Measurements from ENCODE around the gene BCDIN3D. TPM values are rescaled to one million over a fixed set of nuclear protein-coding genes. Genes with fewer than 3 reads are reported as not detected.

BCDIN3D gene
- polyA plus RNA-seq, 1 of the 3 experiments (the other 2 are of a cell fraction): 2.3 TPM

- H3K4me1 ChIP-seq (ENCODE audit: control insufficient read depth in 1 of 2, insufficient read depth in 2 of 2, low read depth in 1 of 2, low read length in 1 of 2): peaks cover 11 to 29% of the 10 kb centered on the region in 2 experiments
- H3K9ac ChIP-seq: no peak overlapping the region
- no peaks in the 10 kb centered on the region for H3K36me3 ChIP-seq (replicated peaks in 1 of 2; ENCODE audit: control insufficient read depth in 1 of 2, insufficient read depth in 2 of 2, low read length in 1 of 2)
- H3K9me2 ChIP-seq: no peaks in the 10 kb centered on the region
- no peaks in the 10 kb centered on the region for H3K79me2 ChIP-seq (ENCODE audit: insufficient read depth)
- no peak overlapping the region for H2AFZ ChIP-seq (ENCODE audit: low read depth)
- ChIA-PET CTCF (interaction anchor here (0.7 to 1.6 kb wide), 2 partner anchors 10 to 106 kb away, joined by 3 to 7 read pairs; no protein-coding TSS in a partner anchor), POLR2A (no interaction called here)
- WGBS (ENCODE audit: low lambda C conversion rate): no CpG with 5 or more reads among the region's 5 CpGs
- no peak overlapping the region for H3K4me3 ChIP-seq (ENCODE audit: low read depth in 2 of 2, low read length in 1 of 2)
- H3K27me3 ChIP-seq (ENCODE audit: insufficient read depth): no peaks in the 10 kb centered on the region
- H3F3A ChIP-seq (replicated peaks; ENCODE audit: insufficient read depth): peaks cover 16% of the 10 kb centered on the region
- no peaks in the 10 kb centered on the region for H4K20me1 ChIP-seq (ENCODE audit: insufficient read depth)
- no peaks in the 10 kb centered on the region for H3K9me3 ChIP-seq
- no peak for DNase-seq
- TF ChIP-seq PBX3 (IDR thresholded peaks at IDR 0.05) (no peak), RAD21 (IDR thresholded peaks at IDR 0.05; ENCODE audit: low read length) (no peak), USF2 (IDR thresholded peaks at IDR 0.05; ENCODE audit: borderline replicate concordance, low read depth, low read length) (no peak), JUND (IDR thresholded peaks at IDR 0.05) (no peak), ELF1 (IDR thresholded peaks at IDR 0.05) (no peak)
- H3K27ac ChIP-seq (ENCODE audit: low read depth in 2 of 2, low read length in 1 of 2): no peak overlapping the region
- H3K4me2 ChIP-seq: no peak overlapping the region
Measured at GRCh38 chr12:49877066-49877465, 34.2 kb upstream of the BCDIN3D start.

GRCh38 chr12:49876070-49876469 is 33.2 kb upstream of the BCDIN3D start:
- no peaks in the 10 kb centered on the region for H3K36me3 ChIP-seq (replicated peaks in 1 of 2; ENCODE audit: control insufficient read depth in 1 of 2, insufficient read depth in 2 of 2, low read length in 1 of 2)
- no peak overlapping the region for H3K9ac ChIP-seq
- WGBS (ENCODE audit: low lambda C conversion rate): 91% methylated on average over 3 of the region's 3 CpGs
- no peaks in the 10 kb centered on the region for H3K9me3 ChIP-seq
- H3K27ac ChIP-seq (ENCODE audit: low read depth in 2 of 2, low read length in 1 of 2): no peak overlapping the region
- H3K4me3 ChIP-seq (ENCODE audit: low read depth in 2 of 2, low read length in 1 of 2): no peak overlapping the region
- TF ChIP-seq SIN3A (IDR thresholded peaks at IDR 0.05; ENCODE audit: borderline replicate concordance, low read depth, low read length): no peak
- no peak for TF ChIP-seq RCOR1 (IDR thresholded peaks at IDR 0.05; ENCODE audit: low read length)
- no peak for TF ChIP-seq TAF1 (IDR thresholded peaks at IDR 0.05; ENCODE audit: borderline replicate concordance, low read depth, low read length)
- TF ChIP-seq SMC3 (IDR thresholded peaks at IDR 0.05; ENCODE audit: low read depth, low read length): no peak
- TF ChIP-seq RAD21 (IDR thresholded peaks at IDR 0.05; ENCODE audit: low read length): no peak
- no peak for TF ChIP-seq IRF3 (IDR thresholded peaks at IDR 0.05; ENCODE audit: low read depth, low read length)
- TF ChIP-seq YY1 (IDR thresholded peaks at IDR 0.05; ENCODE audit: low read depth): no peak
- TF ChIP-seq FOXJ3 (CRISPR knock-in tag; IDR thresholded peaks at IDR 0.05): no peak
- no peak for TF ChIP-seq MAX (IDR thresholded peaks at IDR 0.05; ENCODE audit: low read depth)
- no peak for TF ChIP-seq ELF1 (IDR thresholded peaks at IDR 0.05)
- TF ChIP-seq USF2 (IDR thresholded peaks at IDR 0.05; ENCODE audit: borderline replicate concordance, low read depth, low read length): no peak
- TF ChIP-seq PBX3 (IDR thresholded peaks at IDR 0.05): no peak
- TF ChIP-seq NFIC (IDR thresholded peaks at IDR 0.05; ENCODE audit: borderline replicate concordance): no peak
- no peak for TF ChIP-seq POLR2AphosphoS5 (IDR thresholded peaks at IDR 0.05; ENCODE audit: low read depth, low read length)
- TF ChIP-seq EZH2phosphoT487 (IDR thresholded peaks at IDR 0.05; ENCODE audit: borderline replicate concordance, low read depth): no peak
- TF ChIP-seq TCF12 (IDR thresholded peaks at IDR 0.05): no peak
- no peak for TF ChIP-seq RXRA (IDR thresholded peaks at IDR 0.05; ENCODE audit: borderline replicate concordance, low read depth)
- no peak for TF ChIP-seq FOSL2 (IDR thresholded peaks at IDR 0.05; ENCODE audit: borderline replicate concordance, low read depth)
- no peak for TF ChIP-seq CTCF (IDR thresholded peaks at IDR 0.05)
- no peaks in the 10 kb centered on the region for H3K9me2 ChIP-seq
- no peak overlapping the region for H2AFZ ChIP-seq (ENCODE audit: low read depth)
- H3K27me3 ChIP-seq (ENCODE audit: insufficient read depth): no peaks in the 10 kb centered on the region
- H3K4me1 ChIP-seq (ENCODE audit: control insufficient read depth in 1 of 2, insufficient read depth in 2 of 2, low read depth in 1 of 2, low read length in 1 of 2): peaks cover 15 to 33% of the 10 kb centered on the region in 2 experiments
- CTCF ChIA-PET: interaction anchor here (1.6 kb wide), 1 partner anchor 9 kb away, joined by 7 read pairs; no protein-coding TSS in a partner anchor
- no peaks in the 10 kb centered on the region for H4K20me1 ChIP-seq (ENCODE audit: insufficient read depth)
- H3K79me2 ChIP-seq (ENCODE audit: insufficient read depth): no peaks in the 10 kb centered on the region
- peaks cover 16% of the 10 kb centered on the region for H3F3A ChIP-seq (replicated peaks; ENCODE audit: insufficient read depth)
- no peak for DNase-seq
- POLR2A ChIA-PET: no interaction called here
- H3K4me2 ChIP-seq: no peak overlapping the region
